Immature natural killer cell (primary cell): ENCODE measurements around the gene CROCC2. TPM values are rescaled to one million over a fixed set of nuclear protein-coding genes. Genes with fewer than 3 reads are reported as not detected.

Source experiments
- DNase-seq, 3 donors: peaks; one replicate each; pipeline ENCODE4 v3.0.0; 2022; ENCODE audit warnings: mixed read lengths in 1 of 3
- H3K27ac Mint-ChIP-seq, 6 donors: one replicate each; pipeline ENCODE4 v1.8.0; 2020; ENCODE audit warnings: mixed read lengths in 6 of 6, mild to moderate bottlenecking in 5 of 6, inconsistent platforms in 4 of 6, moderate library complexity in 3 of 6
- H3K27me3 Mint-ChIP-seq, 3 donors: one replicate each; pipeline ENCODE4 v1.8.0; 2020 to 2021; ENCODE audit warnings: low read depth in 3 of 3, mild to moderate bottlenecking in 3 of 3, mixed read lengths in 3 of 3, moderate library complexity in 3 of 3, inconsistent platforms in 1 of 3
- H3K36me3 Mint-ChIP-seq, 3 donors: one replicate each; pipeline ENCODE4 v1.8.0; 2020; ENCODE audit warnings: mixed read lengths in 3 of 3, inconsistent platforms in 2 of 3, mild to moderate bottlenecking in 2 of 3
- H3K4me1 Mint-ChIP-seq, 2 donors: one replicate each; pipeline ENCODE4 v1.8.0; 2020; ENCODE audit warnings: inconsistent platforms in 2 of 2, mild to moderate bottlenecking in 2 of 2, mixed read lengths in 2 of 2, moderate library complexity in 1 of 2
- H3K4me3 Mint-ChIP-seq, 5 donors: one replicate each; pipeline ENCODE4 v1.8.0; 2020; ENCODE audit warnings: mild to moderate bottlenecking in 5 of 5, mixed read lengths in 5 of 5, inconsistent platforms in 3 of 5, moderate library complexity in 3 of 5
- H3K9me3 Mint-ChIP-seq, 6 donors: one replicate each; pipeline ENCODE4 v1.8.0; 2020; ENCODE audit warnings: mild to moderate bottlenecking in 6 of 6, mixed read lengths in 6 of 6, inconsistent platforms in 4 of 6, moderate library complexity in 3 of 6
- polyA plus RNA-seq, 3 donors: library from polyadenylated mRNA; unstranded; fragments of 300-500 nt; fragmentation: Illumina TruSeq; gene quantifications; one replicate each; pipeline ENCODE4 v1.2.3, GENCODE V29; 2021

Gene CROCC2
- polyA plus RNA-seq, 3 donors from 2014 or later = not detected

GRCh38 chr2:240932724-240933047 is 26.6 kb downstream of the CROCC2 start:
- Mint-ChIP-seq H3K36me3 (no peaks in the 10 kb centered on the region), H3K27me3 (peaks cover 4 to 13% (median 5%) of the 10 kb centered on the region in 3 donors), H3K4me1 (no peaks in the 10 kb centered on the region), H3K9me3 (peaks cover 0 to 3% (median 0%) of the 10 kb centered on the region in 6 donors), H3K4me3 (no peak overlapping the region), H3K27ac (no peak overlapping the region)
- DNase-seq = no peak

GRCh38 chr2:240933048-240933965 is 27.2 kb downstream of the CROCC2 start:
- DNase-seq = no peak
- no peak overlapping the region for H3K27ac Mint-ChIP-seq
- H3K27me3 Mint-ChIP-seq = peaks cover 4 to 13% (median 5%) of the 10 kb centered on the region in 3 donors
- no peaks in the 10 kb centered on the region for H3K4me1 Mint-ChIP-seq
- H3K9me3 Mint-ChIP-seq = peaks cover 0 to 4% (median 0%) of the 10 kb centered on the region in 6 donors
- no peak overlapping the region for H3K4me3 Mint-ChIP-seq
- H3K36me3 Mint-ChIP-seq = no peaks in the 10 kb centered on the region

- Mint-ChIP-seq H3K4me3 (no peak overlapping the region), H3K9me3 (peaks cover 0 to 4% (median 0%) of the 10 kb centered on the region in 6 donors), H3K36me3 (no peaks in the 10 kb centered on the region), H3K27me3 (peaks cover 4 to 8% (median 5%) of the 10 kb centered on the region in 3 donors), H3K4me1 (no peaks in the 10 kb centered on the region), H3K27ac (no peak overlapping the region)
- DNase-seq = no peak
Observed at GRCh38 chr2:240933966-240934700, 28.0 kb downstream of the CROCC2 start.

GRCh38 chr2:240934701-240935102 is 28.6 kb downstream of the CROCC2 start:
- Mint-ChIP-seq H3K4me3 (no peak overlapping the region), H3K4me1 (no peaks in the 10 kb centered on the region), H3K27me3 (peaks cover 4 to 8% (median 5%) of the 10 kb centered on the region in 3 donors), H3K27ac (no peak overlapping the region), H3K36me3 (no peaks in the 10 kb centered on the region), H3K9me3 (peaks cover 0 to 4% (median 0%) of the 10 kb centered on the region in 6 donors)
- no peak for DNase-seq

GRCh38 chr2:240935103-240935876 is 29.2 kb downstream of the CROCC2 start:
- Mint-ChIP-seq H3K36me3 (no peaks in the 10 kb centered on the region), H3K4me1 (no peaks in the 10 kb centered on the region), H3K9me3 (peaks cover 0 to 4% (median 0%) of the 10 kb centered on the region in 6 donors), H3K27me3 (peaks cover 4 to 9% (median 5%) of the 10 kb centered on the region in 3 donors), H3K4me3 (no peak overlapping the region), H3K27ac (no peak overlapping the region)
- DNase-seq = no peak

GRCh38 chr2:240936106-240936505 is 30.0 kb downstream of the CROCC2 start:
- Mint-ChIP-seq H3K27ac (no peak overlapping the region), H3K27me3 (peaks cover 4 to 12% (median 5%) of the 10 kb centered on the region in 3 donors), H3K4me3 (no peak overlapping the region), H3K36me3 (no peaks in the 10 kb centered on the region), H3K4me1 (no peaks in the 10 kb centered on the region), H3K9me3 (peaks cover 0 to 4% (median 0%) of the 10 kb centered on the region in 6 donors)
- DNase-seq = no peak

GRCh38 chr2:240946046-240946445 is 39.9 kb downstream of the CROCC2 start:
- no peak overlapping the region for H3K27ac Mint-ChIP-seq
- H3K4me1 Mint-ChIP-seq = no peaks in the 10 kb centered on the region
- H3K9me3 Mint-ChIP-seq = no peaks in the 10 kb centered on the region
- H3K27me3 Mint-ChIP-seq = peaks cover 0 to 10% (median 2%) of the 10 kb centered on the region in 3 donors
- H3K36me3 Mint-ChIP-seq = no peaks in the 10 kb centered on the region
- no peak overlapping the region for H3K4me3 Mint-ChIP-seq
- DNase-seq = no peak

GRCh38 chr2:240946654-240947053 is 40.5 kb downstream of the CROCC2 start:
- DNase-seq = no peak
- H3K4me3 Mint-ChIP-seq = no peak overlapping the region
- H3K4me1 Mint-ChIP-seq = no peaks in the 10 kb centered on the region
- H3K36me3 Mint-ChIP-seq = no peaks in the 10 kb centered on the region
- H3K27me3 Mint-ChIP-seq = peaks cover 0 to 8% (median 2%) of the 10 kb centered on the region in 3 donors
- H3K27ac Mint-ChIP-seq = no peak overlapping the region
- H3K9me3 Mint-ChIP-seq = no peaks in the 10 kb centered on the region

GRCh38 chr2:240947176-240947575 is 41.0 kb downstream of the CROCC2 start:
- Mint-ChIP-seq H3K9me3 (no peaks in the 10 kb centered on the region), H3K4me1 (no peaks in the 10 kb centered on the region), H3K27ac (no peak overlapping the region), H3K36me3 (no peaks in the 10 kb centered on the region), H3K4me3 (no peak overlapping the region), H3K27me3 (peaks cover 0 to 7% (median 2%) of the 10 kb centered on the region in 3 donors)
- DNase-seq = no peak

GRCh38 chr2:240947607-240948006 is 41.5 kb downstream of the CROCC2 start:
- H3K27ac Mint-ChIP-seq = no peak overlapping the region
- H3K4me3 Mint-ChIP-seq = no peak overlapping the region
- peaks cover 0 to 7% (median 0%) of the 10 kb centered on the region in 3 donors for H3K27me3 Mint-ChIP-seq
- no peak for DNase-seq
- H3K9me3 Mint-ChIP-seq = no peaks in the 10 kb centered on the region
- no peaks in the 10 kb centered on the region for H3K4me1 Mint-ChIP-seq
- H3K36me3 Mint-ChIP-seq = no peaks in the 10 kb centered on the region

- H3K36me3 Mint-ChIP-seq = no peaks in the 10 kb centered on the region
- no peaks in the 10 kb centered on the region for H3K9me3 Mint-ChIP-seq
- H3K27me3 Mint-ChIP-seq = peaks cover 0 to 7% (median 0%) of the 10 kb centered on the region in 3 donors
- H3K4me3 Mint-ChIP-seq = no peak overlapping the region
- DNase-seq = no peak
- H3K4me1 Mint-ChIP-seq = no peaks in the 10 kb centered on the region
- H3K27ac Mint-ChIP-seq = no peak overlapping the region
Observed at GRCh38 chr2:240948086-240948485, 42.0 kb downstream of the CROCC2 start.

GRCh38 chr2:240948905-240949790 is 43.0 kb downstream of the CROCC2 start:
- no peaks in the 10 kb centered on the region for H3K9me3 Mint-ChIP-seq
- H3K4me1 Mint-ChIP-seq = no peaks in the 10 kb centered on the region
- H3K27ac Mint-ChIP-seq = no peak overlapping the region
- no peak overlapping the region for H3K4me3 Mint-ChIP-seq
- no peaks in the 10 kb centered on the region for H3K36me3 Mint-ChIP-seq
- peaks cover 0 to 7% (median 0%) of the 10 kb centered on the region in 3 donors for H3K27me3 Mint-ChIP-seq
- no peak for DNase-seq
